GM21825 (cell line): ENCODE data around the gene EDC3.
"Not testable (repeated sequence)": the region's sequence is repeated elsewhere in the genome, so short reads cannot be mapped to it uniquely, and the experiment has no call there.

ENCODE experiments used
- ATAC-seq: cut with Tn5 transposase; IDR thresholded peaks from one replicate; pipeline ENCODE4 v1.9.1; 2021; ENCODE audit warnings: mild to moderate bottlenecking, moderate library complexity; ENCODE audit not compliant: unreplicated experiment

The EDC3 gene

DNA sequence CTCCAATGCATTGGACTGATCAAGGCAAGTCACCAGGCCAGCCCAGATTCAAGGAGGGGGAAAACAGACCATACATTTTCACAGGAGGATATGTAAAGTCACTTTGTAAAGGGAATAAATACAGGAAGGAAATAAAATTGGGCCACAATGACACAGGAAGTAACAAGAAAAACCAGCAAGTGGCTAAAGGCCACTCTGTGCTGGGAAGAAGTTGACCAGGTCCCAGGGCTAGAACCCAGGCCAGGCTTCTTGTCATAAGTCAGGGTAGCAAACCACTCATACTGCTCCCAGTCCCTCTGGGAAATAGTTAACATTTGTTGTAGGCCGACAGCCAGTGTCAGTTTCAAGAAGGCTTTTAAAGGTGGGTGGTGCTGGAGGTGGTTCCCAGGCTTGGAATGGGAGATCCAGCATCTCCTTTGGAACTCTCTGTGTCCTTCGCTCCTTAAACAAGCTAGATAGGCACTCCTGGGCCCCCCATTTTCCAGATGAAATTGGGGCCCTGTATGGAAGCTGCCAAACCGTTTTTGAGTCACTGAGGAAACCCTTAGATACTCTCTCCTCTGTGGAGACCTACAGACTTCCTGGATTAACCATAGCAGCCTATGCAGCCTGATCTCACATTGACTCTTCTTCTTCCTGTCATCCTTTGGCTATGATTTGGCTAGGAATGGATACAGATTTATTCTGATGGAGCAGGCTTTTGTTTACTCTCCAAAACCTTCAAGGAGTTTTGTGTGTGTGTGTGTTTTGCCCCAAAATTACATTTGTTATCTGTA is 14.7 kb upstream of the EDC3 start:
- no peak for ATAC-seq

DNA sequence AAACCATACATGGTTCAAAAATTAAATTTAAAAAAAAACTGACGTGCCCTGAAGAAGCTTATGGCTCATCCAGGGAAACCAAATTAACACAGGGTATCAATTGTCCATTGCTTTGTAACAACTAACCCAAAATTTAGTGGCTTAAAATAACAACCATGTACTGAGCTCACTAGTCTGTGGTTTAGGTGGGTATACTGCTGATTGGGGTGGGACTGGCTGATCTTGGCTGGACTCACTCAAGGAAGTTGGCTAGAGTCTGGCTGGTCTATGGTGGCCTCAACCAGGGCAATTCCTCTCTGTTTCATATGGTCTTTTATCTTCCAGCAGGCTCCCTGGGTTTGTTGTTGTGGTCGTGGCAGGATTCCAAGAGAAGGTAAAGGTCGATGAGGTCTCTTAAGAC is 14.1 kb upstream of the EDC3 start:
- no peak for ATAC-seq

DNA sequence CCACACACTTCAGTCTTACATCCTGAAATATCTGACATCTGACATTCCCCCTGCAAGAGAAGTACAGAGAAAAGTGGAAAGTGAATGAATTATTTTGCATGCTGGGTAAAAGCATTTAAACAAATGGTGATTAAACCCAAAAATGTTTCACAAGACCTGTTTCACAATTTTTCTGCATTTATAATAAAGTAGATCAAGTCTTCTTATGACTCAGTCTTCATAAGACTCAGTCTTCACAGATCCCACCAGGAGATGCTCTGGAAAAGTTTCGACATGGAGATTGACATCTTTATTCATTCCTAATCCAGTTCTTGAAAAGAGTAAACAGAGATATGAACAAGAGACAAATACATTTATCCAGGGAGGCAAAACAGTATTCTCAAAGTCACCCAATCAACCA is 13.2 kb upstream of the EDC3 start:
- no peak for ATAC-seq

DNA sequence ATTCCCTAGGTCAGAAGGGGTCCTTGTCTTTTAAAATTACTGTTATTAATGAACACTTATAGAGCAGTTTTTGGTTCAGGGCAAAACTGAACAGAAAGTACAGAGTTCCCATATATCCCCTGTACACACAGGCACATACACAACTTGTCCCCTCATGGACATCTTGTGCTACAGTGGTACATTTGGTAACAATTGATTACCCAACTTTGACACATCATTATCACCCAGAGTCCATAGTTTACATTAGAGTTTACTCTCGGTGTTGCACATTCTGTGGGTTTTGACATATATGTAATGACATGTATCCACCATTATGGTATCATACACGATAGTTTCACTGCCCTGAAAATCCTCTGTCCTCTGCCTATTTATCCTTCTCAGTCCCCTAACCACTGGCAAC is 984 bp upstream of the EDC3 start:
- ATAC-seq: no peak

DNA sequence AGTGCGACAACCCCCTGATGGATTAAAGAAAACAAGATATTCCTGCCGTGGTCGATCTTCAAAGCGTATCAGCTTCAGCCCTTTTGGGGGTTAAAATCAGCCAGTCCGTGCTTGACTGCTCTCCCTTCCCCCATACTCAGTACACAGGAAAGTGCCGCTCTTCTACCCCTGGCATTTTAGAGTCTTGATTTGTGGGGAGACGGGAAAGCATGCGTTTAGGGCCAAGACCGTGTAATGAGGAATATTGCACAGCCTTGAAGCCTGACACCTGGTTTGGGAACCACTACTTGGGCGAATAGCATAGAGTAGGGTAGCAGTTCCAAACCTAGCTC is 540 bp upstream of the EDC3 start:
- no peak for ATAC-seq

- no peak for ATAC-seq
Measured at GRCh38 chr15:74692327-74692726, 3.5 kb downstream of the EDC3 start.

DNA sequence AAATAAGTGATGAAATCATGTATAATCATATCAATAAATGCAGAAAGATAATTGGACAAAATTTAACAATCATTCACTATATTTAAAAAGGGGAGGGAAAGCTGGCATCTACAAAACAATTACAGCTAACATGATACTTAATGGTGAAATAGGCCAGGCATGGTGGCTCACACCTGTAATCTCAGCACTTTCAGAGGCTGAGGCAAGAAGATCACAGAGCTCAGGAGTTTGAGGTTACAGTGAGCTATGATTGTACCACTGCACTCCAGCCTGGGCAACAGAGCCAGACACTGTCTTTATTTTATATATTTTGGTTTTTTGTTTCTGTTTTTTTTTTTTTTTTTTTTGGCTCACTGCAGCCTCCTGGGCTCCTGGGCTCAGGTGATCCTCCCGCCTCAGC is 12.1 kb downstream of the EDC3 start:
- no peak for ATAC-seq

DNA sequence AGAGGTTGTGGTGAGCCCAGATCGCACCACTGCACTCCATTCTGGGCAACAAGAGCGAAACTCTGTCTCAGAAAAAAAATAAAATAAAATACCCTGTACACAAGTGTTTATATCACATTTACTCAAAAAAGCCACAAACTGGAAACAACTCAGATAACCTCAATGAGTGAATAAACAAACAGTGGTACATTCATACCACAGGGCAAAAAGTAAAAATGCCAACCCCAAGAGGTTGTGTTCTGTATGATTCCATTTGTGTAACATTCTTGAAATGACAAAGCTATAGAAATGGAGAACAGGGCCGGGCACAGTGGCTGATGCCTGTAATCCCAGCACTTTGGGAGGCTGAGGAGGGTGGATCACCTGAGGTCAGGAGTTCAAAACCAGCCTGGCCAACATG is 12.9 kb downstream of the EDC3 start:
- ATAC-seq: no peak

GRCh38 chr15:74680456-74680855 is 15.4 kb downstream of the EDC3 start:
- ATAC-seq: no peak

GRCh38 chr15:74676801-74677200 is 19.0 kb downstream of the EDC3 start:
- ATAC-seq: no peak

- no peak for ATAC-seq
Measured at GRCh38 chr15:74674161-74674560, 21.7 kb downstream of the EDC3 start.

DNA sequence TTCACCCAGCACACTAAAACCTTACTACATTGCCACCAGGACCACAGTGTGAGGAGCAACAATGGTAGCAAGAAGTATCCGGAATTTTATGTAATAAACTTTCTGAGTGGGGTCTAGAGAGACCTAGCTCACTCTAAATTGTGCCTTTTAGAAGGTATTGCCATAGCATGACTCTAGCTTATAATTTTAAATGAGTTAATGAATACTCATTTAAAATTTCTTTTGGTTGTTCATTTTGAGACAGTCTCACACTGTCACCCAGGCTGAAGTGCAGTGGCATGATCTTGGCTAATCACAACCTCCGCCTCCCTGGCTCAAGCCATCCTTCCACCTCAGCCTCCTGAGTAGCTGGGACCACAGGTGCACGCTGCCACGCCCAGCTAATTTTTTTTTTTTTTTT is 26.2 kb downstream of the EDC3 start:
- ATAC-seq: no peak

GRCh38 chr15:74667975-74668374 is 27.8 kb downstream of the EDC3 start:
- no peak for ATAC-seq

GRCh38 chr15:74664670-74665069 is 31.2 kb downstream of the EDC3 start:
- no peak for ATAC-seq

- ATAC-seq: no peak
Measured at GRCh38 chr15:74664028-74664616, 31.7 kb downstream of the EDC3 start.

DNA sequence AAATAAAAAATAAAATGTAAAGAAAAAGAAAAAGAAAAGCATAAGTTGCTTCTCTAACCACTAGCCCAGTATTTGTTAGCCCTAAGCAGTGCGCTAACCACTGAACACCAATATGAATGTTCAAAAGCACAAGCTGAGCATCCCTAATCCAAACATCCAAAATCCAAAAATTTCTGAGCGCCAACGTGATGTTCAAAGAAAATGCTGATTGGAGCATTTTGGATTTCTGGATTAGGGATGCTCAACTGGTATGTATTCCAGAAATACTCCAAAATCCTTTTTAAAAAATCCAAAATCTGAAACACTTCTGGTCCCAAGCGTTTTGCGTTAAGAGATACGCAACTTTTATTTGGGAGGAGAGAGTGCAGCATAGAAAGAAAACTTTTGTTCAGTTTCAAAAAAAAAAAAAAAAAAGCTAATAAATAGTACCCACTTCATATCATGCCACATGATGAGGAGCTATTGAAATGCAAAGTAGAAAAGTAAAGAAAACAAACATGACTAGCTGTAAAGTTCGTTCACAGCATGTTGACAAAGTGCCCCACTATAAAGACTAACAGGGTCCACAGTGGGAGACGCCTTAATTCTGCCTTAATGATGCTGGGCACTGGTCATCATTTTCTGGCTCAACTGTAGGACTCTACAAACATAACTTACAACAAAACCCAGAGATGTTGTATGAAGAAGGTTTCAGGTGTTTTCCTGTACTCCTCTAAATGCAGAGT is 32.4 kb downstream of the EDC3 start:
- ATAC-seq: no peak

- ATAC-seq: no peak
Measured at GRCh38 chr15:74662064-74662860, 33.6 kb downstream of the EDC3 start.

DNA sequence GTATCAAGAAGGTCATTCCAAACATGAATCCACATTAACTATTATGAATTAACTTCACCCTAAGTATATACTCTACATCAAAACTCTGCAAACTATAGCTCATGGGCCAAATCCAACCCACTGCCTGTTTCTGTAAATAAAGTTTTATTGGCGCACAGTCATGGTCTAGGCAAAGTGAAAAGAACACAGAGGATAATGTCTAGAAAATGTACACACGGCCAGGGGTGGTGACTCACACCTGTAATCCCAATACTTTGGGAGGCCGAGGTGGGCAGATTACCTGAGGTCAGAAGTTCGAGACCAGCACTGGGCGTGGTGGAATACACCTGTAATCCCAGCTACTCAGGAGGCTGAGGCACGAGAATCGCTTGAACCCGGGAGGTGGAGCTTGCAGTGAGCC is 34.5 kb downstream of the EDC3 start:
- not testable (repeated sequence) for ATAC-seq

DNA sequence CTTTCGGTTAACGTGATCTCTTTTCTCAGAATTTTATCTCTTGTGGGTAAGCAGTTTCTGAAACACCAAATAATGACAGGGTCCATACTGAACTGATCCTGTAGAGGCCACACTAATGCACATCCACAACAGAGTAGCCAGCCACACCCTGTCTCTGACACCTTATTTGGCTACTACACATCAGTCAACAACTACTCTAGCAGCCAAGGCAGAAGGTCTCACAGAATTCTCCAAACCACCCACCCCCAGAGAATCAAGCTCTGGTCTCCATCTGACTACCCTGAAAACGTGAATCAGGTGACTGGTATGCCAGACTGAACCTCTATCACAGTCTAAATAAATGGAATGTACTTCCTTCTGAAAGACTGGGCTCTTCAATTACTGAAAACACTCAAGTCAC is 38.0 kb downstream of the EDC3 start:
- ATAC-seq: no peak

DNA sequence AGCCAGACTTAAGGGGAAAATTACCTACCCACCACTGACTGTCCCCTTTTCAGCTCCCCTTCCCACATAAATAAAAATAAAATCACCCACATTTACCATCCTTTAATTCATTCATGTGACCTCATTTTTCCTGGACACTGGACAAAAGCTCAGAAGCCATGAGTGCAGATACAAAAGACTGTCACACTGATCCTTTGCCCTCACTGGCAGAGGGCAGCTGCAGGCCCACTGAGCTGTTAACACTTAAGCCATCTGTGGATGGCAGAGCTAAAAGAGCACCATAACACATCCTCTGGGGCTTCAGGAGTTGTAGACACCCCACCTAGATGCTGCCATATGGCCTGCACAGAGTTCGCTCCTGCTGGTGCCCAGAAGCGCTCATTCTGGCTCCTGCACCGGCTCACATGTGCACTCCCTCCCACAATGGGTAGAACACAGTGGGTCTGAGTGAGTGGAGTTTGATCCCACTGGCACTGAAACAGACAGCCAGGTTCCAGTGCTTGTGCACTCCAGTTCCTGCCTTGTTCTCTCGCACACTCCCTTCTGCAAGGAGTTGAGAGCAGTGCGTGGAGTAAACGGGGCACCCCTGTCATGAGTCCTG is 38.8 kb downstream of the EDC3 start:
- ATAC-seq: no peak

GRCh38 chr15:74655424-74655823 is 40.4 kb downstream of the EDC3 start:
- no peak for ATAC-seq
